IMR-90 (cell line): ENCODE measurements around the gene SLC25A28. TPM values are rescaled to one million over a fixed set of nuclear protein-coding genes. Genes with fewer than 3 reads are reported as not detected.

Experiments used
- ATAC-seq: fragments of 200-7000 bp; cut with Tn5 transposase; 2 replicates; pipeline ENCODE4 v1.9.1; 2020; ENCODE audit warnings: low read depth, mild to moderate bottlenecking, moderate library complexity
- BruUV-seq: library from RNA; stranded (reverse); fragments of 400-500 nt; replicated peaks from 2 replicates; lab custom pipeline; 2021; lab: Mats Ljungman, UMichigan
- CTCF ChIA-PET: fragments of 300-600 bp; formaldehyde crosslinking; extraction: SDS; loops from one replicate; lab custom pipeline; 2021; ENCODE audit warnings: antibody characterized with exemption; lab: Yijun Ruan, JAX
- POLR2A ChIA-PET: fragments of 300-600 bp; sonication (Branson Sonifier 250); formaldehyde crosslinking; loops from one replicate; lab custom pipeline; 2022; ENCODE audit warnings: antibody characterized with exemption; ENCODE audit not compliant: unreplicated experiment; lab: Charles Lee
- DNase-seq: peaks from one replicate; pipeline ENCODE4 v3.0.0; 2013
- H2AFZ ChIP-seq: replicated peaks from 2 replicates; pipeline ENCODE3; 2013; ENCODE audit warnings: low read length, mild to moderate bottlenecking; ENCODE audit not compliant: poor library complexity
- H2AK5ac ChIP-seq: 2 replicates; pipeline ENCODE4 v1.6.1; 2013; ENCODE audit warnings: low read depth, low read length, inconsistent platforms
- H2AK9ac ChIP-seq: replicated peaks from 2 replicates; pipeline ENCODE3; 2013; ENCODE audit warnings: mild to moderate bottlenecking, low read depth, low read length, moderate library complexity; ENCODE audit not compliant: poor library complexity
- H2BK120ac ChIP-seq: 2 replicates; pipeline ENCODE4 v1.6.1; 2013; ENCODE audit warnings: low read depth, low read length, inconsistent platforms
- H2BK15ac ChIP-seq: 3 replicates; pipeline ENCODE4 v1.6.1; 2013; ENCODE audit warnings: low read depth, low read length, inconsistent platforms
- H2BK20ac ChIP-seq: 2 replicates; pipeline ENCODE4 v1.6.1; 2013; ENCODE audit warnings: low read depth, mild to moderate bottlenecking, inconsistent platforms, low read length, moderate library complexity
- H2BK5ac ChIP-seq: 2 replicates; pipeline ENCODE4 v1.6.1; 2013; ENCODE audit warnings: mild to moderate bottlenecking, low read depth, low read length, inconsistent platforms; ENCODE audit not compliant: poor library complexity, severe bottlenecking
- H3K14ac ChIP-seq: replicated peaks from 2 replicates; pipeline ENCODE4 v1.6.1; 2013; ENCODE audit warnings: low read depth, low read length, inconsistent platforms
- H3K18ac ChIP-seq: 2 replicates; pipeline ENCODE4 v1.6.1; 2013; ENCODE audit warnings: low read depth, low read length, control low read depth
- H3K23ac ChIP-seq: 2 replicates; pipeline ENCODE4 v1.6.1; 2013; ENCODE audit warnings: low read depth, low read length, inconsistent platforms
- H3K27ac ChIP-seq: 2 replicates; pipeline ENCODE4 v1.5.1; 2013; ENCODE audit warnings: mild to moderate bottlenecking, control low read depth, low read length; ENCODE audit not compliant: insufficient read depth
- H3K27me3 ChIP-seq: 2 replicates; pipeline ENCODE4 v1.6.1; 2013; ENCODE audit warnings: low read length; ENCODE audit not compliant: control insufficient read depth, insufficient read depth
- H3K36me3 ChIP-seq: 2 replicates; pipeline ENCODE4 v1.6.1; 2013; ENCODE audit warnings: low read length, mixed read lengths; ENCODE audit not compliant: control insufficient read depth, insufficient read depth
- H3K4ac ChIP-seq: 2 replicates; pipeline ENCODE4 v1.6.1; 2013; ENCODE audit warnings: low read depth, low read length, inconsistent platforms
- H3K4me1 ChIP-seq: 2 replicates; pipeline ENCODE4 v1.6.1; 2013; ENCODE audit warnings: low read length, mixed read lengths; ENCODE audit not compliant: control insufficient read depth, insufficient read depth
- H3K4me2 ChIP-seq: 2 replicates; pipeline ENCODE4 v1.6.1; 2013; ENCODE audit warnings: low read depth, mild to moderate bottlenecking, control low read depth, low read length, moderate library complexity
- H3K4me3 ChIP-seq: 2 replicates; pipeline ENCODE4 v1.5.1; 2013; ENCODE audit warnings: low read depth, mild to moderate bottlenecking, control low read depth, low read length, moderate library complexity; ENCODE audit not compliant: insufficient read depth
- H3K56ac ChIP-seq: 2 replicates; pipeline ENCODE4 v1.6.1; 2013; ENCODE audit warnings: low read length, inconsistent platforms; ENCODE audit not compliant: insufficient read depth; ENCODE audit errors: extremely low read depth
- H3K79me1 ChIP-seq, 2 experiments: 2 replicates each; pipeline ENCODE4 v1.6.1; 2013; ENCODE audit warnings: low read length in 2 of 2, inconsistent platforms in 1 of 2, low read depth in 1 of 2
- H3K9ac ChIP-seq: 2 replicates; pipeline ENCODE4 v1.6.1; 2013; ENCODE audit warnings: low read depth, low read length, control low read depth
- H3K9me1 ChIP-seq: 2 replicates; pipeline ENCODE4 v1.6.1; 2013; ENCODE audit warnings: low read length, inconsistent platforms; ENCODE audit not compliant: insufficient read depth
- H3K9me3 ChIP-seq: 2 replicates; pipeline ENCODE4 v1.6.1; 2013; ENCODE audit warnings: low read length; ENCODE audit not compliant: control insufficient read depth, insufficient read depth
- H4K20me1 ChIP-seq: 2 replicates; pipeline ENCODE4 v1.6.1; 2013; ENCODE audit warnings: low read length, inconsistent platforms; ENCODE audit not compliant: insufficient read depth
- H4K5ac ChIP-seq: 2 replicates; pipeline ENCODE4 v1.6.1; 2013; ENCODE audit warnings: mild to moderate bottlenecking, low read depth, low read length, control low read depth
- H4K8ac ChIP-seq, 2 experiments: 2 replicates each; pipeline ENCODE4 v1.6.1; 2013; ENCODE audit warnings: low read depth in 2 of 2, low read length in 2 of 2, control low read depth in 1 of 2, inconsistent platforms in 1 of 2
- H4K91ac ChIP-seq: 2 replicates; pipeline ENCODE4 v1.6.1; 2013; ENCODE audit warnings: low read depth, low read length, inconsistent platforms; ENCODE audit not compliant: insufficient read depth
- CEBPB ChIP-seq: IDR thresholded peaks from 2 replicates; pipeline ENCODE4 v1.6.1; 2012; ENCODE audit warnings: low read depth, low read length, improper control_type of control experiment
- CTCF ChIP-seq: conservative IDR thresholded peaks from 2 replicates; pipeline ENCODE4 v1.5.1; 2012; ENCODE audit warnings: mild to moderate bottlenecking, low read depth, low read length, improper control_type of control experiment
- FOS ChIP-seq: fragments of 150-350 bp; IDR thresholded peaks from 2 replicates; pipeline ENCODE4 v1.6.1; 2016; ENCODE audit warnings: low read depth, low read length
- MAZ ChIP-seq: IDR thresholded peaks from 2 replicates; pipeline ENCODE4 v1.6.1; 2012; ENCODE audit warnings: low read depth, mild to moderate bottlenecking, low read length, improper control_type of control experiment, moderate library complexity, borderline replicate concordance
- MXI1 ChIP-seq: IDR thresholded peaks from 2 replicates; pipeline ENCODE4 v1.6.1; 2012; ENCODE audit warnings: low read depth, mild to moderate bottlenecking, low read length, moderate library complexity, borderline replicate concordance
- NFE2L2 ChIP-seq: fragments of 150-350 bp; IDR thresholded peaks from 2 replicates; pipeline ENCODE4 v1.6.1; 2016; ENCODE audit warnings: low read depth, mild to moderate bottlenecking, low read length
- POLR2A ChIP-seq: IDR thresholded peaks from 2 replicates; pipeline ENCODE4 v1.6.1; 2012; ENCODE audit warnings: mild to moderate bottlenecking, low read depth, low read length
- RAD21 ChIP-seq: IDR thresholded peaks from 2 replicates; pipeline ENCODE4 v1.6.1; 2012; ENCODE audit warnings: low read length, improper control_type of control experiment
- RCOR1 ChIP-seq: IDR thresholded peaks from 2 replicates; pipeline ENCODE4 v1.6.1; 2012; ENCODE audit warnings: mild to moderate bottlenecking, low read length, improper control_type of control experiment; ENCODE audit not compliant: insufficient replicate concordance
- SMC3 ChIP-seq: fragments of 150-350 bp; IDR thresholded peaks from 2 replicates; pipeline ENCODE4 v1.6.1; 2016; ENCODE audit warnings: low read depth, mild to moderate bottlenecking, antibody characterized with exemption, low read length, moderate library complexity
- dilution Hi-C: fragments of 300-500 bp; cut with HindIII; formaldehyde crosslinking; loops from one replicate; pipeline ENCODE4 v1.14.3; 2018; ENCODE audit warnings: low sequenced_read_pairs; ENCODE audit not compliant: unreplicated experiment
- in situ Hi-C: fragments of 300-500 bp; cut with MboI; formaldehyde crosslinking; loops from 3 replicates; pipeline ENCODE4 v1.14.3; 2019; ENCODE audit warnings: low sequenced_read_pairs, inconsistent platforms, mixed read lengths
- intact Hi-C: fragments of 100-400 bp; cut with micrococcal nuclease; formaldehyde crosslinking; loops from 2 replicates; pipeline ENCODE4 v1.10.0; 2022
- polyA plus RNA-seq, 3 experiments: library from polyadenylated mRNA; depleted of rRNA; stranded (reverse); fragments of >200 nt; gene quantifications; 2 replicates each; pipeline ENCODE4 v1.2.3, GENCODE V29; 2012; ENCODE audit warnings: low replicate concordance in 1 of 3
- total RNA-seq: library from RNA; depleted of rRNA; stranded (reverse); fragments of >200 nt; gene quantifications from 2 replicates; pipeline ENCODE4 v1.2.3, GENCODE V29; 2012

Gene SLC25A28
- total and polyA plus RNA-seq, 2 of the 4 experiments (the other 2 are of a cell fraction), result 13.1 to 29.8 TPM

DNA sequence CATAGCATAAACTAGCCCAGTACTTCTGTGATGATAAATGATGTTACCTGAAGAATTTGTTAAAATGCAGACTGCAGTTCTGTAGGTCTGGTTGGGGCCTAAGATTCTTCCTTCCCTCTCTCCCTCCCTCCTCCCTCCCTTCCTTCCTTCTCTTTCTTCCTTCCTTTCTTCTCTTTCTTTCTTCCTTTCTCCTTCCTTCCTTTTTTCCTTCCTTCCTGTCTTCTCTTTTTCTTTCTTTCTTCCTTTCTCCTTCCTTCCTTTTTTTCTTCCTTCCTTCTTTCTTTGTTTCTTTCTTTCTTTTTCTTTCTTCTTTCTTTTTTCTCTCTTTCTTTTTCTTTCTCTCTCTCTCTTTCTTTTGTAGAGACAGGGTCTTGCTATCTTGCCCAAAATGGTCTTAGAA is 3.7 kb upstream of the SLC25A28 start:
- no peaks in the 10 kb centered on the region for H3K27me3 ChIP-seq
- no peak overlapping the region for H3K4me3 ChIP-seq
- H4K20me1 ChIP-seq, result no peaks in the 10 kb centered on the region
- no peak overlapping the region for H2BK20ac ChIP-seq
- H4K8ac ChIP-seq, result no peak overlapping the region
- intact Hi-C loops (loop anchor here (5.0 kb wide), 1 partner anchor 38 kb away; no protein-coding TSS in a partner anchor), in situ Hi-C loops (no loop called here), dilution Hi-C loops (no loop called here)
- H2AK9ac ChIP-seq, result no peak overlapping the region
- H3K9me1 ChIP-seq, result 0 out of 2 replicates have a peak, but pooled peaks cover 3% of the 10 kb centered on the region
- no peak overlapping the region for H3K14ac ChIP-seq
- no peak overlapping the region for H2AFZ ChIP-seq
- H3K56ac ChIP-seq, result no peak overlapping the region
- H4K5ac ChIP-seq, result no peak overlapping the region
- H3K9me3 ChIP-seq, result no peaks in the 10 kb centered on the region
- ATAC-seq (no peak), DNase-seq (no peak)
- H3K23ac ChIP-seq, result no peak overlapping the region
- H3K4ac ChIP-seq, result no peak overlapping the region
- BruUV-seq, result no TSS peak
- no peak overlapping the region for H4K91ac ChIP-seq
- POLR2A ChIA-PET, result no interaction called here
- H3K27ac ChIP-seq, result no peak overlapping the region
- no peak overlapping the region for H2BK5ac ChIP-seq
- H3K18ac ChIP-seq, result no peak overlapping the region
- H3K9ac ChIP-seq, result no peak overlapping the region
- no peak overlapping the region for H2AK5ac ChIP-seq
- no peak overlapping the region for H2BK120ac ChIP-seq
- TF ChIP-seq NFE2L2, result no peak
- TF ChIP-seq SMC3, result no peak
- no peak for TF ChIP-seq POLR2A
- TF ChIP-seq MXI1, result no peak
- TF ChIP-seq RCOR1, result no peak
- no peak for TF ChIP-seq RAD21
- no peak for TF ChIP-seq MAZ
- TF ChIP-seq CEBPB, result no peak
- no peak for TF ChIP-seq CTCF
- TF ChIP-seq FOS, result no peak
- CTCF ChIA-PET, result interaction anchor here (0.7 kb wide), 1 partner anchor 230 kb away, joined by 3 read pairs; no protein-coding TSS in a partner anchor
- H3K4me1 ChIP-seq, result no peaks in the 10 kb centered on the region
- H3K4me2 ChIP-seq, result no peak overlapping the region
- H3K36me3 ChIP-seq, result no peaks in the 10 kb centered on the region
- H2BK15ac ChIP-seq, result no peak overlapping the region
- peaks cover 8 to 11% of the 10 kb centered on the region in 2 experiments; a peak in 3 of 4 replicates for H3K79me1 ChIP-seq
